ENCODE results near the gene GNLY.

- no peak for TF ChIP-seq EZH2 (IDR thresholded peaks at IDR 0.05)
- no peak for TF ChIP-seq CTCF (IDR thresholded peaks at IDR 0.05)
- no peak for TF ChIP-seq EZH2phosphoT487 (IDR thresholded peaks at IDR 0.05)
These were observed 20.3 kb upstream of the GNLY start for GRCh38 chr2:85673716-85674375.
